CD14-positive monocyte (primary cell): Measurements from ENCODE around the gene EEFSEC. TPM values are rescaled to one million over a fixed set of nuclear protein-coding genes. Genes with fewer than 3 reads are reported as not detected.
A peak's percentile ranks its signal among the peaks of the same experiment; 100 is the strongest.

Source experiments
- DNase-seq, 3 donors: peaks; one replicate each; pipeline ENCODE4 v3.0.0-alpha.2; 2011 to 2022
- H2AFZ ChIP-seq: 2 replicates; pipeline ENCODE4 v1.6.0; 2012; ENCODE audit warnings: mild to moderate bottlenecking, low read depth, low read length, inconsistent platforms; ENCODE audit not compliant: insufficient read depth, poor library complexity, severe bottlenecking
- H3K27ac ChIP-seq, 2 donors: 1 replicate in 1 of 2; 2 replicates in 1 of 2; pipeline ENCODE4 v1.5.1; 2012 to 2013; ENCODE audit warnings: low read length in 2 of 2, control low read depth in 1 of 2, inconsistent platforms in 1 of 2, low read depth in 1 of 2, mild to moderate bottlenecking in 1 of 2
- H3K27me3 ChIP-seq, 2 donors: one replicate each; pipeline versions ENCODE4 v1.6.0 to v1.6.1; 2011 to 2013; ENCODE audit warnings: low read length in 2 of 2; ENCODE audit not compliant: control insufficient read depth in 2 of 2, insufficient read depth in 2 of 2
- H3K36me3 ChIP-seq, 2 donors: replicated peaks in 1 of 2; 1 replicate in 1 of 2; 2 replicates in 1 of 2; pipeline versions ENCODE4 v1.5.1 to v1.6.1; 2012 to 2013; ENCODE audit warnings: low read length in 2 of 2, control low read depth in 1 of 2, inconsistent platforms in 1 of 2, mild to moderate bottlenecking in 1 of 2; ENCODE audit not compliant: insufficient read depth in 2 of 2, control insufficient read depth in 1 of 2
- H3K4me1 ChIP-seq, 2 donors: 1 replicate in 1 of 2; 2 replicates in 1 of 2; pipeline versions ENCODE4 v1.5.1 to v1.6.1; 2012 to 2013; ENCODE audit warnings: low read length in 2 of 2, control low read depth in 1 of 2, inconsistent platforms in 1 of 2, mild to moderate bottlenecking in 1 of 2, moderate library complexity in 1 of 2; ENCODE audit not compliant: insufficient read depth in 2 of 2, control insufficient read depth in 1 of 2
- H3K4me2 ChIP-seq: replicated peaks from 2 replicates; pipeline ENCODE3; 2012; ENCODE audit warnings: low read length, moderate library complexity, mild to moderate bottlenecking; ENCODE audit not compliant: poor library complexity, severe bottlenecking; ENCODE audit errors: extremely low read depth
- H3K4me3 ChIP-seq, 3 experiments: fragments of 200-600 bp in 1 of 3; sonication (generic) in 1 of 3; replicated peaks in 1 of 3; 1 replicate in 2 of 3; 2 replicates in 1 of 3; pipeline ENCODE4 v1.5.1; 2011 to 2013; ENCODE audit warnings: low read length in 3 of 3, mild to moderate bottlenecking in 3 of 3, control low read depth in 2 of 3, low read depth in 2 of 3, inconsistent platforms in 1 of 3, moderate library complexity in 1 of 3
- H3K79me2 ChIP-seq: 2 replicates; pipeline ENCODE4 v1.6.0; 2012; ENCODE audit warnings: mild to moderate bottlenecking, control low read depth, inconsistent platforms, low read length, moderate library complexity; ENCODE audit not compliant: insufficient read depth
- H3K9ac ChIP-seq: 2 replicates; pipeline ENCODE4 v1.6.0; 2017; ENCODE audit warnings: low read length, mild to moderate bottlenecking; ENCODE audit not compliant: insufficient read depth, poor library complexity, severe bottlenecking
- H3K9me3 ChIP-seq, 2 donors: replicated peaks in 1 of 2; 1 replicate in 1 of 2; 2 replicates in 1 of 2; pipeline versions ENCODE4 v1.5.1 to v1.6.1; 2012 to 2013; ENCODE audit warnings: low read length in 2 of 2, control low read depth in 1 of 2; ENCODE audit not compliant: control insufficient read depth in 1 of 2, insufficient read depth in 1 of 2
- H4K20me1 ChIP-seq: 2 replicates; pipeline ENCODE4 v1.6.0; 2012; ENCODE audit warnings: mild to moderate bottlenecking, low read length, control low read depth, moderate library complexity; ENCODE audit not compliant: insufficient read depth
- H3K27ac Mint-ChIP-seq, 7 donors: one replicate each; pipeline ENCODE4 v1.8.0; 2020; ENCODE audit warnings: mild to moderate bottlenecking in 7 of 7, mixed read lengths in 7 of 7, moderate library complexity in 6 of 7, inconsistent platforms in 2 of 7
- H3K27me3 Mint-ChIP-seq, 3 donors: one replicate each; pipeline ENCODE4 v1.8.0; 2021 to 2022; ENCODE audit warnings: low read depth in 3 of 3, mild to moderate bottlenecking in 3 of 3, mixed read lengths in 3 of 3, moderate library complexity in 3 of 3, inconsistent platforms in 1 of 3
- H3K36me3 Mint-ChIP-seq, 2 donors: one replicate each; pipeline ENCODE4 v1.8.0; 2020; ENCODE audit warnings: mixed read lengths in 2 of 2, inconsistent platforms in 1 of 2, mild to moderate bottlenecking in 1 of 2
- H3K4me1 Mint-ChIP-seq: one replicate; pipeline ENCODE4 v1.8.0; 2020; ENCODE audit warnings: mild to moderate bottlenecking, mixed read lengths
- H3K4me3 Mint-ChIP-seq, 2 donors: one replicate each; pipeline ENCODE4 v1.8.0; 2020; ENCODE audit warnings: mild to moderate bottlenecking in 2 of 2, mixed read lengths in 2 of 2, moderate library complexity in 1 of 2
- H3K9me3 Mint-ChIP-seq, 7 donors: one replicate each; pipeline ENCODE4 v1.8.0; 2020 to 2022; ENCODE audit warnings: mixed read lengths in 7 of 7, mild to moderate bottlenecking in 6 of 7, moderate library complexity in 6 of 7, inconsistent platforms in 2 of 7
- CTCF ChIP-seq: fragments of 200-600 bp; IDR thresholded peaks from one replicate; pipeline ENCODE4 v1.8.0; 2022; ENCODE audit warnings: antibody characterized with exemption, mild to moderate bottlenecking
- WGBS: methylation state at CpG from one replicate; pipeline ENCODE4 v1.1.5; 2013; ENCODE audit warnings: missing lambda C conversion rate; ENCODE audit not compliant: insufficient coverage; 5-methylcytosine and 5-hydroxymethylcytosine counted together
- intact Hi-C, 2 donors: fragments of 100-400 bp; cut with micrococcal nuclease; formaldehyde crosslinking; loops; one replicate each; pipeline versions ENCODE4 v1.15.0 to v1.15.1; 2023
- polyA plus RNA-seq, 3 donors: library from polyadenylated mRNA; depleted of rRNA in 1 of 3; unstranded in 2 of 3; stranded (reverse) in 1 of 3; fragments of 300-500 nt in 2 of 3; fragments of >200 nt in 1 of 3; fragmentation: Illumina TruSeq in 2 of 3; gene quantifications; 1 replicate in 2 of 3; 2 replicates in 1 of 3; pipeline ENCODE4 v1.2.3, GENCODE V29; 2012 to 2021

The EEFSEC gene
- polyA plus RNA-seq, 3 donors, result 13.3 to 14.9 (median 14.9) TPM

GRCh38 chr3:128367221-128367620 lies 213.9 kb downstream of the EEFSEC start:
- Histone ChIP-seq H3K9ac (no peak overlapping the region), H4K20me1 (no peaks in the 10 kb centered on the region), H3K4me3 (no peak overlapping the region), H3K79me2 (no peaks in the 10 kb centered on the region), H3K27me3 (no peaks in the 10 kb centered on the region), H2AFZ (no peak overlapping the region), H3K4me1 (no peaks in the 10 kb centered on the region), H3K4me2 (no peak overlapping the region), H3K9me3 (no peaks in the 10 kb centered on the region), H3K27ac (no peak overlapping the region), H3K36me3 (peaks cover 7 to 30% of the 10 kb centered on the region in 2 donors)
- no peak for DNase-seq
- Mint-ChIP-seq H3K4me3 (no peak overlapping the region), H3K9me3 (peaks cover 0 to 2% (median 0%) of the 10 kb centered on the region in 7 donors), H3K36me3 (peaks cover 26 to 34% of the 10 kb centered on the region in 2 donors), H3K27ac (peak overlapping the region in 1 of 7 donors; percentile 74), H3K27me3 (peaks cover 0 to 3% (median 0%) of the 10 kb centered on the region in 3 donors), H3K4me1 (no peaks in the 10 kb centered on the region)
- intact Hi-C loops, result loop anchor here in 1 of 2 donors (10.0 kb wide), 1 partner anchor 722 kb away; no protein-coding TSS in a partner anchor
- TF ChIP-seq CTCF, result no peak
- WGBS, result 98% methylated on average over 5 of the region's 5 CpGs

- H3K27ac Mint-ChIP-seq, result peak overlapping the region in 1 of 7 donors; percentile 74
These were observed 214.5 kb downstream of the EEFSEC start for GRCh38 chr3:128367761-128368160.

More at GRCh38 chr3:128367761-128368160, 214.5 kb downstream of the EEFSEC start:
- intact Hi-C loops, result loop anchor here in 1 of 2 donors (10.0 kb wide), 1 partner anchor 723 kb away; no protein-coding TSS in a partner anchor
- Histone ChIP-seq H3K4me1 (no peaks in the 10 kb centered on the region), H2AFZ (no peak overlapping the region), H3K4me2 (no peak overlapping the region), H3K9me3 (no peaks in the 10 kb centered on the region), H3K9ac (no peak overlapping the region), H3K79me2 (no peaks in the 10 kb centered on the region), H3K4me3 (no peak overlapping the region), H4K20me1 (no peaks in the 10 kb centered on the region), H3K27me3 (no peaks in the 10 kb centered on the region), H3K36me3 (peaks cover 7 to 31% of the 10 kb centered on the region in 2 donors), H3K27ac (no peak overlapping the region)
- TF ChIP-seq CTCF, result no peak
- DNase-seq, result no peak
- no peak overlapping the region for H3K4me3 Mint-ChIP-seq
- H3K36me3 Mint-ChIP-seq, result peaks cover 28 to 30% of the 10 kb centered on the region in 2 donors
- peaks cover 0 to 3% (median 0%) of the 10 kb centered on the region in 3 donors for H3K27me3 Mint-ChIP-seq
- H3K4me1 Mint-ChIP-seq, result no peaks in the 10 kb centered on the region
- H3K9me3 Mint-ChIP-seq, result peaks cover 0 to 2% (median 0%) of the 10 kb centered on the region in 7 donors
- WGBS, result 100% methylated on average over 4 of the region's 4 CpGs
